DLD1 (cell line): Measurements from ENCODE around the gene ABTB1.

Experiments
- in situ Hi-C: cut with HindIII; loops from 2 replicates; pipeline ENCODE4 v1.10.0; 2017; ENCODE audit warnings: low sequenced_read_pairs

Gene ABTB1

GRCh38 chr3:127672429-127673190 lies at the start of gene ABTB1:
TSS of gene ABTB1 (plus strand) at chr3:127672952. CDS start at chr3:127673026, 74 bp downstream.
- in situ Hi-C loops: loop anchor here (25.0 kb wide), 1 partner anchor 290 kb away; no protein-coding TSS in a partner anchor

- in situ Hi-C loops: no loop called here
Observed at GRCh38 chr3:127624063-127624462, 48.7 kb upstream of the ABTB1 start.

GRCh38 chr3:127625821-127626220 lies 46.9 kb upstream of the ABTB1 start:
- in situ Hi-C loops: no loop called here

- in situ Hi-C loops: no loop called here
Observed at GRCh38 chr3:127628426-127628787, 44.3 kb upstream of the ABTB1 start.

GRCh38 chr3:127628788-127629466 lies 43.8 kb upstream of the ABTB1 start, which contains the start of gene PODXL2:
TSS of gene PODXL2 (plus strand) at chr3:127629185. CDS start at chr3:127629220, 35 bp downstream.
- in situ Hi-C loops: no loop called here

- in situ Hi-C loops: no loop called here
Observed at GRCh38 chr3:127629467-127630403, 43.0 kb upstream of the ABTB1 start.

GRCh38 chr3:127630811-127631714 lies 41.7 kb upstream of the ABTB1 start:
- in situ Hi-C loops: no loop called here

- in situ Hi-C loops: no loop called here
Observed at GRCh38 chr3:127632035-127632820, 40.5 kb upstream of the ABTB1 start.

GRCh38 chr3:127634653-127635052 lies 38.1 kb upstream of the ABTB1 start:
- in situ Hi-C loops: no loop called here

GRCh38 chr3:127637546-127637945 lies 35.2 kb upstream of the ABTB1 start:
- in situ Hi-C loops: no loop called here

GRCh38 chr3:127637971-127638370 lies 34.8 kb upstream of the ABTB1 start:
- in situ Hi-C loops: no loop called here

GRCh38 chr3:127639173-127640041 lies 33.3 kb upstream of the ABTB1 start:
- in situ Hi-C loops: no loop called here

GRCh38 chr3:127640042-127640355 lies 32.8 kb upstream of the ABTB1 start:
- in situ Hi-C loops: no loop called here

GRCh38 chr3:127644641-127645370 lies 27.9 kb upstream of the ABTB1 start:
- in situ Hi-C loops: no loop called here

- in situ Hi-C loops: no loop called here
Observed at GRCh38 chr3:127645371-127646015, 27.3 kb upstream of the ABTB1 start.

- in situ Hi-C loops: no loop called here
Observed at GRCh38 chr3:127646501-127647046, 26.2 kb upstream of the ABTB1 start.
